Naive thymus-derived CD8-positive, alpha-beta T cell (primary cell): Measurements from ENCODE around the gene PRDX1. TPM values are rescaled to one million over a fixed set of nuclear protein-coding genes. Genes with fewer than 3 reads are reported as not detected.

Source experiments
- ATAC-seq, 2 donors: fragments of 150-1000 bp; cut with Tn5 transposase in 1 of 2; sonication (Bioruptor Pico), chemical (Tn5 transposase) in 1 of 2; 1 replicate in 1 of 2; 2 replicates in 1 of 2; pipeline ENCODE4 v1.10.0; 2021; ENCODE audit warnings: mild to moderate bottlenecking in 2 of 2, moderate library complexity in 2 of 2
- POLR2A ChIA-PET: fragments of 350-600 bp; sonication (Branson Sonifier 250); formaldehyde crosslinking; loops from one replicate; lab custom pipeline; 2021; ENCODE audit warnings: antibody characterized with exemption; lab: Charles Lee
- DNase-seq, 10 donors: peaks; one replicate each; pipeline versions ENCODE4 v3.0.0 to v3.0.0-alpha.2; 2020 to 2022
- H3K27ac Mint-ChIP-seq, 10 donors: one replicate each; pipeline ENCODE4 v1.8.0; 2020 to 2022; ENCODE audit warnings: mild to moderate bottlenecking in 10 of 10, mixed read lengths in 10 of 10, moderate library complexity in 4 of 10, inconsistent platforms in 1 of 10
- H3K27me3 Mint-ChIP-seq, 5 donors: one replicate each; pipeline ENCODE4 v1.8.0; 2021 to 2022; ENCODE audit warnings: mixed read lengths in 5 of 5
- H3K36me3 Mint-ChIP-seq, 3 donors: one replicate each; pipeline ENCODE4 v1.8.0; 2020 to 2022; ENCODE audit warnings: mixed read lengths in 3 of 3, mild to moderate bottlenecking in 2 of 3, inconsistent platforms in 1 of 3
- H3K4me1 Mint-ChIP-seq, 4 donors: one replicate each; pipeline ENCODE4 v1.8.0; 2021 to 2022; ENCODE audit warnings: mixed read lengths in 4 of 4
- H3K4me3 Mint-ChIP-seq, 10 donors: one replicate each; pipeline ENCODE4 v1.8.0; 2020 to 2022; ENCODE audit warnings: mild to moderate bottlenecking in 10 of 10, mixed read lengths in 10 of 10, moderate library complexity in 6 of 10, inconsistent platforms in 1 of 10
- H3K9me3 Mint-ChIP-seq, 9 donors: one replicate each; pipeline ENCODE4 v1.8.0; 2020 to 2022; ENCODE audit warnings: mixed read lengths in 9 of 9, mild to moderate bottlenecking in 3 of 9, inconsistent platforms in 1 of 9, moderate library complexity in 1 of 9
- polyA plus RNA-seq, 3 donors: library from polyadenylated mRNA; unstranded; fragments of 300-500 nt; fragmentation: Illumina TruSeq; gene quantifications; one replicate each; pipeline ENCODE4 v1.2.3, GENCODE V29; 2021
- total RNA-seq, 8 experiments: library from RNA in 2 of 8; stranded (reverse) in 2 of 8; gene quantifications; one replicate each; pipeline ENCODE4 v1.2.3 and lab custom pipeline; 2021 to 2026

Gene PRDX1
- total and polyA plus RNA-seq, 5 experiments from 2014 or later, result 115 to 214 (median 174) TPM

DNA sequence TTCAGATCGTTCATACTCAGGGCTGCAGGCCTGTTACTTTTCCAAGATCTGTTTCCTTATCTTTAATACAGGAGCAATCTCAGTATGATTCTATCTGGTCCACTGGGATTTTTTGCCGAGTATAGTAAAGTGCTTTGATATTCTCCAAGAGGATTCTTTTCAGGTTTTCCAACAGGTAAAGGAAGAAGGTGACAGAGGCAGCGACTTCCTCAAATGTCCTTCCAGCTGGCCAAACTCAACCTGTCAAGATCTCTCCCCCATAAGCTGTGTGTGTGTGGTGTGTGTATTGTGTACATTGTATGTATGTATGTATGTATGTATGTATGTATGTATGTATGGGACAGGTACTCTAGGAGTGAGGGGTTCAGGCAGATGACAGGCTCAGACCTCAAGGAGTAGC lies 30.0 kb upstream of the PRDX1 start:
- POLR2A ChIA-PET, result interaction anchor here (0.7 to 2.8 kb wide), 10 partner anchors 9 to 540 kb away, joined by 3 to 44 read pairs (median 4); partner anchors contain the start of genes CCDC163, MMACHC, MUTYH and PRDX1
- peaks cover 8 to 29% (median 23%) of the 10 kb centered on the region in 4 donors for H3K4me1 Mint-ChIP-seq
- H3K27me3 Mint-ChIP-seq, result no peaks in the 10 kb centered on the region
- H3K4me3 Mint-ChIP-seq, result peak overlapping the region; percentile 95 to 98 (median 96)
- peaks cover 0 to 15% (median 0%) of the 10 kb centered on the region in 3 donors for H3K36me3 Mint-ChIP-seq
- DNase-seq, result no peak
- no peak for ATAC-seq
- peaks cover 0 to 2% (median 0%) of the 10 kb centered on the region in 9 donors for H3K9me3 Mint-ChIP-seq
- H3K27ac Mint-ChIP-seq, result peak overlapping the region; percentile 6 to 99 (median 92)

DNA sequence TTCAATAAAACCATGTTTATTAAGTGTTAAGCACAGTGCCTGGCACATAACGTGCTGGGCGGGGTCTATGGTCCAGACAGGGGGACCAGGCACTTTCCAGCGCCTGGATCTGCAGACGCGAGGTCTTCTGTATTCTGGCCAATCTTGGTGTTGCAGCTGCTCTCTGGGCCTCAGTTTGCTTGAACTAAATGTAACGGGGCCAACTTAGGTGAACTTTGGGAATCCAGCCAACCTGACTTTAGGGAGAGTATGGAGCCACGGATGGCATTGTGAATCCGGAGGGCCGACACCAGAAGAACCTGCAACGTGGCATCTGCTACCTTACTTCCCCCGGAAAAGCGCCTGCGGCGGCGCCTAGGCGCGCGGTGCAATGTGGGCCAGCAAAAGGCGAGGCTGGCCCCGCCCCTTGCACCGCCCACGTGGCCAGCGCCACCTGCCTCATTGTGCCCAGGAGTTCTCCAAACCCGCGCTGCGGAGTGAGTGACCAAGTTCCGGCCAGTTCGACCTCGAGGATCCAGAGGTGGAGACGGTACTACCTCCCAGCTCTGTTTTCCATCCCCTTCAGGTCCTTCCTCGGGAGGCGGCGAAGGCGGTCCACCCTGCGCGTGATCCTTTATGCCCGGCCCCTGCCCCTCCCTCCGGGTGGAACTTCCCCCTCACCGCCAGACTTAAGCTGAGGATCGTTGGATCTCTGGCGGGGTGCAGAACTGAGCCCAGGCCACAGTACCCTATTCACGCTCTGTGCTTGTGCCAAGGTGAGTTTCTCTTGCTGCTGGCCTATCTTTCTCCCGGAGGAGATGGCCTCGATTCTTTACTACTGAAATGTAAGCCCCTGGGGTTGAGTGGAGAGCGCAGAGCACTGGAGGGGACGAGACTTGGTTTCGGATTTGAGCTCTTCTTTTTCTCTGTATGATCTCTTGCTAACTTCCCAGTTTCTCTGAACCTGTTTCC lies 29.0 kb upstream of the PRDX1 start, which contains the start of gene AKR1A1:
AKR1A1 (plus strand) TSS at position 426 of the 951 bp plus-strand sequence. CDS start 10,969 bp downstream, outside the sequence.
- Mint-ChIP-seq H3K36me3 (peaks cover 0 to 12% (median 0%) of the 10 kb centered on the region in 3 donors), H3K4me3 (peak within 1 kb of the TSS; percentile 95 to 98 (median 96)), H3K27me3 (no peaks in the 10 kb centered on the region), H3K4me1 (peaks cover 8 to 29% (median 25%) of the 10 kb centered on the region in 4 donors), H3K27ac (peak within 1 kb of the TSS; percentile 87 to 99 (median 96)), H3K9me3 (peaks cover 0 to 2% (median 0%) of the 10 kb centered on the region in 9 donors)
- DNase-seq (peak; percentile 77 to 92 (median 83)), ATAC-seq (peak; percentile 93 to 95)
- POLR2A ChIA-PET, result interaction anchor here (0.6 to 2.8 kb wide), 16 partner anchors 8 to 696 kb away, joined by 3 to 44 read pairs (median 4); partner anchors contain the start of genes CCDC163, GPBP1L1, HECTD3 and MMACHC

DNA sequence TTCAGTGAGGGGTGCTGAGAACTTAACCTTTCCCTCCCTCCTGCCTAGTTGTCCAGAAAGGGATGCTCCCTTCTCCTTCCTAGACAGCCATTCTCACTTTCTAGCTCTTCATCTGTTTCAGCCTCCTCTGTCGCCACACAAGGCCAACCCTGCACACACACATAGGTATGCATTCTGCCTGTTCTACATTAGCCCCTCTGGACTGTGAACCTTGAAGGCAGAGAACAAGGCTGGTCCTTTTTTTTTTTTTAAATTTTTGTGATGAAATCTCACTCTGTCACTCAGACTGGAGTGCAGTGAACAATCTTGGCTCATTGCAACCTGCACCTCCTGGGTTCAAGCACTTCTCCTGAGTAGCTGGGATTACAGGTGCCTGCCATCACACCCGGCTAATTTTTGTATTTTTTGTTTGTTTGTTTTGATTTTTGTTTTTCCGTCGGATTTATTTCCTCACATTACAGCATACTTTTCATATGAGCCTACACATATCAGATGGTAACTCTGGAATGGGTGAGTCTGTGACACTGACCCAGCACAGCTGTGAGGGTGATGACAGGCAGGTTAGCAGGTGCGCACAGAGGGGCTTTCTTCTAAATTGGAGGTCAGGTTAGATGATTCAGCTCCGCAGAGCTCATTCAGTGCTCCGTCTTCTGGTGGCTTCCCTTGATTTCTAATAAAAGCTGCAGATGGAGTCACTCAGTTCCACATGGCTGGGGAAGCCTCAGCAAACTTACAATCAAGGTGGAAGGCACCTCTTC lies 24.0 kb upstream of the PRDX1 start:
- Mint-ChIP-seq H3K4me3 (no peak overlapping the region), H3K27me3 (no peaks in the 10 kb centered on the region), H3K36me3 (no peaks in the 10 kb centered on the region), H3K9me3 (no peaks in the 10 kb centered on the region), H3K4me1 (peaks cover 10 to 42% (median 26%) of the 10 kb centered on the region in 4 donors), H3K27ac (peak overlapping the region in 5 of 10 donors; percentile 41 to 89 (median 58))
- ATAC-seq, result no peak
- POLR2A ChIA-PET, result interaction anchor here (1.1 to 2.9 kb wide), 2 partner anchors 23 to 24 kb away, joined by 4 to 14 read pairs; partner anchors contain the start of gene PRDX1
- no peak for DNase-seq

DNA sequence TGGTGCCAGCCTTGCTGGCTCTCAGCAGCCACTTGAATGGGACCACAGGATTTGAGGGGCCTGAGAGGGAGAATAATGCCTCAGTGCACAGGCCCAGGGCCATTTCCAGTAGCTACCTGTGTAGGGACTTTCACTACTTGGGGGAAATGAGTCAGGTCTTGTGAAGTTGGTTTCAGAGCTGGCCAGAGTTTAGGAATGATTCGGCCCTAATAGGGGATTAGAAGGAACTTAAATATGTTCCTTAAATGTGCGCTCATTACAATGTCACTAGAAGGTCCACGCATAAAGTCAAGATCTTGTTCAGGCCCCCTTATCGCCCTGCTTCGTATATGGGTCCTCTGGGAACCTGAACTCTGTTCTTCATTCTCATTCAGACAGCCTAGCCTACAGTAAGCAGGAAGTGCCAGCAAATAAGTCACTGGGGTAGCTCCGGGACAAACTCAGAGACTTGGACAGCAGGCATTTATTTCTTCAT lies 23.4 kb upstream of the PRDX1 start:
- Mint-ChIP-seq H3K27me3 (no peaks in the 10 kb centered on the region), H3K9me3 (no peaks in the 10 kb centered on the region), H3K27ac (peak overlapping the region in 4 of 10 donors; percentile 15 to 89 (median 50)), H3K36me3 (no peaks in the 10 kb centered on the region), H3K4me3 (peak overlapping the region in 1 of 10 donors; percentile 37), H3K4me1 (peaks cover 10 to 38% (median 24%) of the 10 kb centered on the region in 4 donors)
- DNase-seq (no peak), ATAC-seq (no peak)
- POLR2A ChIA-PET, result interaction anchor here (2.9 kb wide), 1 partner anchor 23 kb away, joined by 14 read pairs; the partner anchor contains the start of gene PRDX1

DNA sequence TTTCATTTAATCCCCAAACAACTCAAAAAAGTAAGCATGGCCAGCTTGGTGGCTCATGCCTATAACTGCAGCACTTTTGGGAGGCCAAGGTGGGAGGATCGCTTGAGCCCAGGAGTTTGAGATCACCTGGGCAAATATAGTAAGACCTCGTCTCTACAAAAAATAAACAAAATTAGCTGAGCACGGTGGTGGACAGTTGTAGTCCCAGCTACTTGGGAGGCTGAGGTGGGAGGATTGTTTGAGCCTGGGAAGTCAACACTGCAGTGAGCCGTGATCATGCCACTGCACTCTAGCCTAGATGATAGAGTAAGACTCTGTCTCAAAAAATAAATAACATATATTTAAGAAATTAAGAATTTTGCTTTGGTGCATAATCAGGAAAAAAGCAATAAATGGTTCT lies 22.8 kb upstream of the PRDX1 start:
- H3K36me3 Mint-ChIP-seq, result no peaks in the 10 kb centered on the region
- peaks cover 10 to 38% (median 24%) of the 10 kb centered on the region in 4 donors for H3K4me1 Mint-ChIP-seq
- no peaks in the 10 kb centered on the region for H3K9me3 Mint-ChIP-seq
- peak overlapping the region in 3 of 10 donors; percentile 20 to 94 (median 41) for H3K27ac Mint-ChIP-seq
- no peak overlapping the region for H3K4me3 Mint-ChIP-seq
- H3K27me3 Mint-ChIP-seq, result no peaks in the 10 kb centered on the region
- ATAC-seq, result no peak
- POLR2A ChIA-PET, result interaction anchor here (0.7 to 2.9 kb wide), 2 partner anchors 22 to 130 kb away, joined by 3 to 14 read pairs; partner anchors contain the start of gene PRDX1
- DNase-seq, result no peak

DNA sequence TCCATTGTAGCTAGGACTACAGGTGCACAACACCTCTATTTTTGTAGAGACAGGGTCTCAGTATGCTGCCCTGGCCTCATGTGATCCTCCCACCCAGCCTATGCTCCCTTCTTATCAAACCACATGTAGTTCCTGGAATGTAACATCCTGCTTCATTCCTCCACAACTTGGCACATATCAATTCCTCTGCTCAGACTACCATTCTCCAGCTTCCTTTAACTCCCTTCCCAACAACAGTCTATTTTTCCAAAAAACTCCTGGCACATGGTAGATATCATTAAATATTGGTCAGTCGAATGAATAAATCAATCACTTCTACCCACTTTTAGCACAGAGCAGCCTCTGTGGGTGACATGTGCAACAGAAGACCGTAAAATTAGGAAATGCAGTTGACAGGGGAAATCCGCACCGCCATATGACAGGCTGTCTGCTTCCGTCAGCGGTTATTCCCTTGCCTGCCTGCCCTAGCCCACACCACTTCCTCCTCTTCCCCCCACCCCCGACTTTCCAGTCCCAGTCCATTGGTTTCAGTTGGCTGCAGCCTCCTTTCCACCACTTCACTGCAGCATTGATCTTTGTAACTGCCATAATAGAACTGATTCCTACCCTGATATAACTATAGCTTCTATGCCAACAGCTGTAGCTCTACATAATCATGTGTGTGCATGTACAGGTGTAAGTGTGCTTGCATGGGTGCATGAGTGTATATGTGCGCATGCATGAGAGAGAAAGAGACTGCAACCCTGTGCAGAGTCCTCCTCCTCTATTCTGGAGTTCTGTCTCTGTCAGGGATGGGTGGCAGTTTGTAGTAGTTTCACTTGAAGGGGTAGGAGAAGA lies 22.1 kb upstream of the PRDX1 start:
- ATAC-seq (peak; percentile 97 to 99), DNase-seq (peak; percentile 49 to 81 (median 68))
- H3K36me3 Mint-ChIP-seq, result no peaks in the 10 kb centered on the region
- H3K27ac Mint-ChIP-seq, result peak overlapping the region; percentile 34 to 94 (median 75)
- peak overlapping the region; percentile 0 to 79 (median 67) for H3K4me3 Mint-ChIP-seq
- POLR2A ChIA-PET, result interaction anchor here (0.7 to 2.9 kb wide), 5 partner anchors 21 to 129 kb away, joined by 3 to 14 read pairs (median 4); partner anchors contain the start of genes CCDC163, MMACHC and PRDX1
- no peaks in the 10 kb centered on the region for H3K27me3 Mint-ChIP-seq
- H3K4me1 Mint-ChIP-seq, result peaks cover 10 to 38% (median 23%) of the 10 kb centered on the region in 4 donors
- H3K9me3 Mint-ChIP-seq, result no peaks in the 10 kb centered on the region

DNA sequence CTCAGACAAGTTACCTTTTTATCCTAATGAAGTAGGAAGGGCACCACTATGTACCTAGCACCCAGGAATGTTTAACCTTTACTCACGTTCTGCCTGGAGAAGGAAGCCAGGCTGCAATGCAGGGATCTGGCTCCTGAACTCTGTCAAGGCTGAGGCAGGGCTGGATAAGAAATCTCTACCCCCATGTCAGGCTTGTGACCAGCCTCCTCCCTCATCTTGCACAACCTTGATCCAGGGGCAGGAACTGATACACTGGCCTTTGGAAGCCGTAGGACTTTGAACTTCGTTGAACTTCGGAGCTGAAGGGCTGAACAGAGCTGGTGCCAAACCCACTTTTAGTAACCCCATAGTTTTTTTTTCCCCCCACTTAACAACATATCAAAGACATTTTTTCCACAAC lies 20.9 kb upstream of the PRDX1 start:
- POLR2A ChIA-PET, result interaction anchor here (0.6 to 2.9 kb wide), 6 partner anchors 8 to 65 kb away, joined by 3 to 14 read pairs (median 4); partner anchors contain the start of genes AKR1A1 and PRDX1
- Mint-ChIP-seq H3K9me3 (no peaks in the 10 kb centered on the region), H3K27ac (peak overlapping the region in 3 of 10 donors; percentile 19 to 68 (median 28)), H3K4me3 (no peak overlapping the region), H3K27me3 (no peaks in the 10 kb centered on the region), H3K36me3 (no peaks in the 10 kb centered on the region), H3K4me1 (peaks cover 10 to 38% (median 23%) of the 10 kb centered on the region in 4 donors)
- no peak for DNase-seq
- no peak for ATAC-seq

DNA sequence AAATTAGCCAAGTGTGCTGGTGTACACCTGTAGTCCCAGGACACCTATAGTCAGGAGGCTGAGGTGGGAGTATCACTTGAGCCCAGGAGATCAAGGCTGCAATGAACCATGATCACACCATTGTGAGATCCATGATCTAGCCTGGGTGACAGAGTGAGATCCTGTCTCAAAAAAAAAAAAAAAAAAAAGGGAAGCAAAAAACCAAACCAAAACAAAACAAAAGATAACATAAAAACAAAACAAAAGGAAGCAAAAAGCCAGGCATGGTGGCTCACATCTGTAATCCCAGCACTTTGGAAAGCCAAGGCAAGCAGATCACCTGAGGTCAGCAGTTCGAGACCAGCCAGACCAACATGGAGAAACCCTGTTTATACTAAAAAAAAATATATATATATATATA lies 19.5 kb upstream of the PRDX1 start:
- ATAC-seq (no peak), DNase-seq (no peak)
- no peaks in the 10 kb centered on the region for H3K36me3 Mint-ChIP-seq
- no peak overlapping the region for H3K4me3 Mint-ChIP-seq
- POLR2A ChIA-PET, result interaction anchor here (0.7 to 1.7 kb wide), 3 partner anchors 11 to 19 kb away, joined by 3 to 5 read pairs (median 4); partner anchors contain the start of gene PRDX1
- H3K27me3 Mint-ChIP-seq, result peaks cover 0 to 4% (median 0%) of the 10 kb centered on the region in 5 donors
- peak overlapping the region in 1 of 10 donors; percentile 64 for H3K27ac Mint-ChIP-seq
- H3K9me3 Mint-ChIP-seq, result no peaks in the 10 kb centered on the region
- peaks cover 11 to 38% (median 23%) of the 10 kb centered on the region in 4 donors for H3K4me1 Mint-ChIP-seq

DNA sequence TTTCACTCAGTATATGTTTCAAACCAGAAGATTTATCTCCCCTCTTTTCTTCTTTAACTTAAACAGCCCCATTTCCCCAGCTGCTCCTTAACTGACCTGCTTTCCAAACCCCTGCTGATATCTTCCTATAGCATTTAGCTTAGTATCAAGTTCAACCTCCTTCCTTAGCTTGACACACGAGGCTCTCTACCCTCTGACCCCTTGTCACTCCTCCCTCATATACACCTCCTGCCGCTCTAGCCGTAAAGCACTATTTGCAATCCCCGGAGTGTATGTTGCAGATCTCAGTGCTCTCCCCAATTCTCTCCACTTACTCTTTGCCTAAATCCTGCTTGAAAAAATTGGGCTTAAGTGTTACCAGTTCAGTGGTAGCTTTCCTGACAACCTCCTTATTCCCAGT lies 15.2 kb upstream of the PRDX1 start:
- no peaks in the 10 kb centered on the region for H3K9me3 Mint-ChIP-seq
- no peaks in the 10 kb centered on the region for H3K36me3 Mint-ChIP-seq
- POLR2A ChIA-PET, result interaction anchor here (1.4 kb wide), 1 partner anchor 15 kb away, joined by 4 read pairs; the partner anchor contains the start of gene PRDX1
- no peak overlapping the region for H3K4me3 Mint-ChIP-seq
- DNase-seq (no peak), ATAC-seq (no peak)
- peaks cover 0 to 5% (median under 1%) of the 10 kb centered on the region in 4 donors for H3K4me1 Mint-ChIP-seq
- peak overlapping the region in 1 of 10 donors; percentile 22 for H3K27ac Mint-ChIP-seq
- H3K27me3 Mint-ChIP-seq, result peaks cover 0 to 4% (median 0%) of the 10 kb centered on the region in 5 donors

DNA sequence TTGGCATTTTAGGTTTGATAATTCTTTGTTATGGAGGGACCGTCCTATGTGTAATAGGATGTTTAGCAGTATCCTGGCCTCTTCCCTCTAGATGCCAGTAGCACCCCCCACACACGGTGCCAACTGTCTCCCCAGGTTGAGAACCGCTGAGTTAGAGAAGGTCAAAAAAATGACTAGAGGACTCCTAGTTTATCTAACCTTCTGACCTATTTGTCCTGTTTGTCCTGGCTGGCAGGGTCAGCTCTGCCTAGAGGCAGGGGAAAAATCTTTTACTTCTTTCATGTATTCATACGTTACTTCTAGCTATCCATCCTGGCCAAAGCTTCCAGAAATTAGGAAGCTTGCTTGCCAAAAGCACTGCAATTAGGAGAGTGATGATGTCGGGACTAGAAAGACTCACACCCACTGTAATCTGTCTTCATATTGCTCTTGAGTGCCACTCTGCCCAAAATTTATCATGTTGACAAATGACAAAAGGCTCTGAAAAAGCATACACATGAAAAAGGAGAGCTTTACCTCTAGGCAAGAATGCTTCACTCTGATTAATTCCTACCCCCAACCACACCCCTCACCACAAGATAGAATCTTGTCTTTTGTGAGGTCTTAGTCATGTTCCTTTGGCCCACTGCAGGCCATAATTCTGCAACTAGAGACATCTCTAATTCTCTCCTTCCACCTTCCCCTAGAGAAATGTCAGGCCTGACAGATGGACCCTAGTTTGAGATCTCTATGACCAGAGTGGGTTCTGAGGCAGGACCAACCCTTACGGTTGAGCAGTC lies 14.5 kb upstream of the PRDX1 start:
- POLR2A ChIA-PET, result no interaction called here

More for the DNA sequence above, 14.5 kb upstream of the PRDX1 start:
- Mint-ChIP-seq H3K27ac (peak overlapping the region in 1 of 10 donors; percentile 22), H3K4me1 (peaks cover 0 to 5% (median 2%) of the 10 kb centered on the region in 4 donors), H3K36me3 (no peaks in the 10 kb centered on the region), H3K4me3 (no peak overlapping the region), H3K27me3 (peaks cover 0 to 4% (median 0%) of the 10 kb centered on the region in 5 donors), H3K9me3 (no peaks in the 10 kb centered on the region)
- no peak for ATAC-seq
- DNase-seq, result no peak
